ENCODE data around the gene PNMA8C.
"Not testable (repeated sequence)": the region's sequence is repeated elsewhere in the genome, so short reads cannot be mapped to it uniquely, and the experiment has no call there.

Gene PNMA8C

GRCh38 chr19:46388311-46389095, 40.2 kb downstream of the PNMA8C start:
- no peak for DNase-seq (ENCODE audit: low read depth)

GRCh38 chr19:46387713-46388130, 41.0 kb downstream of the PNMA8C start:
- no peak for DNase-seq (ENCODE audit: low read depth)

GRCh38 chr19:46386996-46387712, 41.6 kb downstream of the PNMA8C start:
- no peak for DNase-seq (ENCODE audit: low read depth)

GRCh38 chr19:46386151-46386550, 42.6 kb downstream of the PNMA8C start:
- DNase-seq (ENCODE audit: low read depth) = no peak

GRCh38 chr19:46385636-46386035, 43.1 kb downstream of the PNMA8C start:
- no peak for DNase-seq (ENCODE audit: low read depth)

- DNase-seq (ENCODE audit: low read depth) = no peak
Measured at GRCh38 chr19:46384396-46384795, 44.3 kb downstream of the PNMA8C start.

- no peak for DNase-seq (ENCODE audit: low read depth)
Measured at GRCh38 chr19:46383846-46384245, 44.9 kb downstream of the PNMA8C start.

GRCh38 chr19:46383171-46383815, 45.4 kb downstream of the PNMA8C start:
- no peak for DNase-seq (ENCODE audit: low read depth)

- DNase-seq (ENCODE audit: low read depth) = no peak
Measured at GRCh38 chr19:46381756-46382345, 46.9 kb downstream of the PNMA8C start.

- no peak for DNase-seq (ENCODE audit: low read depth)
Measured at GRCh38 chr19:46381346-46381745, 47.4 kb downstream of the PNMA8C start.

GRCh38 chr19:46380690-46381089, 48.0 kb downstream of the PNMA8C start:
- DNase-seq (ENCODE audit: low read depth) = no peak

GRCh38 chr19:46378268-46378667, 50.5 kb downstream of the PNMA8C start:
- no peak for DNase-seq (ENCODE audit: low read depth)

- no peak for DNase-seq (ENCODE audit: low read depth)
Measured at GRCh38 chr19:46376241-46377153, 52.2 kb downstream of the PNMA8C start.

GRCh38 chr19:46375476-46376067, 53.2 kb downstream of the PNMA8C start:
- DNase-seq (ENCODE audit: low read depth) = not testable (repeated sequence)
